ENCODE data around the gene SCN2B. TPM values are rescaled to one million over a fixed set of nuclear protein-coding genes. Genes with fewer than 3 reads are reported as not detected.
A peak's percentile ranks its signal among the peaks of the same experiment; 100 is the strongest.

The SCN2B gene
- total and polyA plus RNA-seq, 10 of the 15 experiments (the other 5 are each of a cell fraction or from before 2014, with no cell fraction given) = 0.01 TPM; not detected in 9

GRCh38 chr11:118198370-118198769, 21.9 kb upstream of the SCN2B start (continued):
- no peak for TF ChIP-seq PKNOX1 (IDR thresholded peaks at IDR 0.05)

GRCh38 chr11:118194835-118195627, 18.6 kb upstream of the SCN2B start:
- DNase-seq (ENCODE audit: low read depth, low spot score) = no peak
- WGBS (ENCODE audit: insufficient coverage, insufficient replicate concordance, low lambda C conversion rate, missing lambda C conversion rate) = 37% methylated on average over 10 of the region's 10 CpGs
- ATAC-seq = no peak
- H3K79me2 ChIP-seq (ENCODE audit: control insufficient read depth, insufficient read depth, low read length) = no peaks in the 10 kb centered on the region
- no peaks in the 10 kb centered on the region for H3K4me1 ChIP-seq (ENCODE audit: control insufficient read depth, insufficient read depth, low read length)
- no peaks in the 10 kb centered on the region; a peak in 1 of 4 replicates for H3K27me3 ChIP-seq (replicated peaks in 1 of 2; ENCODE audit: control insufficient read depth in 2 of 2, insufficient read depth in 2 of 2, low read length in 1 of 2)
- H2AFZ ChIP-seq (ENCODE audit: control insufficient read depth, low read depth, low read length) = no peak overlapping the region
- intact Hi-C loops (cut with micrococcal nuclease; ENCODE audit: unreplicated experiment) = loop anchor here (5.0 kb wide), 1 partner anchor 292 kb away; no protein-coding TSS in a partner anchor
- no peak overlapping the region for H3K9ac ChIP-seq (ENCODE audit: control insufficient read depth, insufficient read depth, low read length)
- RAD21 ChIA-PET (ENCODE audit: unreplicated experiment) = interaction anchor here (0.5 to 2.0 kb wide), 11 partner anchors 19 to 831 kb away, joined by 3 to 8 read pairs (median 4); partner anchors contain the start of gene MPZL3
- POLR2A ChIA-PET = interaction anchor here (0.8 to 1.4 kb wide), 4 partner anchors 7 to 158 kb away, joined by 3 to 11 read pairs (median 4); no protein-coding TSS in a partner anchor
- no peak overlapping the region for H3K27ac ChIP-seq (ENCODE audit: control insufficient read depth, insufficient read depth)
- no peaks in the 10 kb centered on the region for H4K20me1 ChIP-seq (ENCODE audit: control insufficient read depth, insufficient read depth)
- H3K4me2 ChIP-seq (ENCODE audit: control insufficient read depth, insufficient read depth) = no peak overlapping the region; the same call in 1 of the 2 replicates
- CTCF ChIA-PET = interaction anchor here (0.7 to 1.7 kb wide), 12 partner anchors 10 to 158 kb away, joined by 3 to 8 read pairs (median 4); no protein-coding TSS in a partner anchor
- 0 out of 2 replicates have a peak, but pooled peaks have one; percentile 6 for TF ChIP-seq LARP7 (IDR thresholded peaks at IDR 0.05)
- no peak for TF ChIP-seq SMARCA5 (IDR thresholded peaks at IDR 0.05)
- TF ChIP-seq HDAC6 (IDR thresholded peaks at IDR 0.05; ENCODE audit: unreplicated experiment) = no peak
- in situ Hi-C loops (cut with MboI) = loop anchor here (5.0 kb wide), 3 partner anchors 97 to 287 kb away; no protein-coding TSS in a partner anchor
- H3K9me3 ChIP-seq (replicated peaks; ENCODE audit: control insufficient read depth, insufficient read depth, low read length) = peaks cover 3% of the 10 kb centered on the region; the same call in 2 of the 3 replicates
- no peaks in the 10 kb centered on the region for H3K36me3 ChIP-seq (ENCODE audit: control insufficient read depth in 2 of 2, insufficient read depth in 2 of 2, low read length in 1 of 2)
- SMC1A ChIA-PET (ENCODE audit: uncharacterized antibody, unreplicated experiment) = interaction anchor here (0.7 to 2.1 kb wide), 12 partner anchors 7 to 100 kb away, joined by 3 to 13 read pairs (median 3); partner anchors contain the start of gene JAML
- no peak for FAIRE-seq
- no TSS peak for BruUV-seq (replicated peaks)
- H3K4me3 ChIP-seq = no peak overlapping the region
